H7 (cell line): ENCODE results near the gene CAMKV. TPM values are rescaled to one million over a fixed set of nuclear protein-coding genes. Genes with fewer than 3 reads are reported as not detected.
A peak's percentile ranks its signal among the peaks of the same experiment; 100 is the strongest.

Experiments used
- DNase-seq: peaks from one replicate; pipeline ENCODE4 v3.0.0; 2012
- H3K27me3 ChIP-seq: 2 replicates; pipeline ENCODE4 v1.6.0; 2011; ENCODE audit warnings: mild to moderate bottlenecking, low read length; ENCODE audit not compliant: control insufficient read depth, insufficient read depth
- H3K36me3 ChIP-seq: replicated peaks from 2 replicates; pipeline ENCODE4 v1.5.1; 2011; ENCODE audit warnings: low read length; ENCODE audit not compliant: control insufficient read depth, insufficient read depth
- H3K4me3 ChIP-seq: 2 replicates; pipeline ENCODE4 v1.5.1; 2011; ENCODE audit warnings: low read depth, mild to moderate bottlenecking, control low read depth, low read length, moderate library complexity; ENCODE audit not compliant: insufficient read depth
- total RNA-seq: library from RNA; depleted of rRNA; stranded (reverse); fragments of >200 nt; shearing (Covaris generic); gene quantifications from 2 replicates; pipeline ENCODE4 v1.2.3, GENCODE V29; 2014

The CAMKV gene
- total RNA-seq, 1 experiment from 2014 or later = 38.6 TPM

GRCh38 chr3:49877716-49878115 is 8.0 kb upstream of the CAMKV start:
- DNase-seq = no peak
- H3K4me3 ChIP-seq = no peak overlapping the region
- H3K27me3 ChIP-seq = no peaks in the 10 kb centered on the region
- no peaks in the 10 kb centered on the region for H3K36me3 ChIP-seq

- no peak overlapping the region for H3K4me3 ChIP-seq
- DNase-seq = no peak
Observed at GRCh38 chr3:49876567-49876966, 6.9 kb upstream of the CAMKV start.

GRCh38 chr3:49873623-49874022 is 3.9 kb upstream of the CAMKV start:
- Histone ChIP-seq H3K27me3 (peaks cover 5% of the 10 kb centered on the region), H3K36me3 (no peaks in the 10 kb centered on the region), H3K4me3 (no peak overlapping the region)
- no peak for DNase-seq

More at GRCh38 chr3:49876567-49876966, 6.9 kb upstream of the CAMKV start:
- H3K27me3 ChIP-seq = peaks cover 1% of the 10 kb centered on the region; the same call in 1 of the 2 replicates
- no peaks in the 10 kb centered on the region for H3K36me3 ChIP-seq

GRCh38 chr3:49872801-49873281 is 3.1 kb upstream of the CAMKV start:
- Histone ChIP-seq H3K27me3 (peaks cover 7% of the 10 kb centered on the region), H3K36me3 (no peaks in the 10 kb centered on the region), H3K4me3 (no peak overlapping the region)
- no peak for DNase-seq

GRCh38 chr3:49871531-49872153 is 1.9 kb upstream of the CAMKV start:
- Histone ChIP-seq H3K27me3 (peaks cover 7% of the 10 kb centered on the region), H3K4me3 (no peak overlapping the region), H3K36me3 (no peaks in the 10 kb centered on the region)
- DNase-seq = no peak

- Histone ChIP-seq H3K4me3 (peak overlapping the region; percentile 75), H3K27me3 (peaks cover 7% of the 10 kb centered on the region), H3K36me3 (no peaks in the 10 kb centered on the region)
- peak; percentile 95 for DNase-seq
Observed at GRCh38 chr3:49868862-49869466, 742 bp downstream of the CAMKV start.

- H3K4me3 ChIP-seq = no peak overlapping the region
Observed at GRCh38 chr3:49867871-49868321, 1.8 kb downstream of the CAMKV start.

GRCh38 chr3:49867400-49867799 is 2.3 kb downstream of the CAMKV start:
- H3K27me3 ChIP-seq = peaks cover 7% of the 10 kb centered on the region

More at GRCh38 chr3:49867871-49868321, 1.8 kb downstream of the CAMKV start:
- Histone ChIP-seq H3K27me3 (peaks cover 7% of the 10 kb centered on the region), H3K36me3 (no peaks in the 10 kb centered on the region)
- DNase-seq = peak; percentile 89

GRCh38 chr3:49865198-49865784 is 4.4 kb downstream of the CAMKV start:
- H3K27me3 ChIP-seq = peaks cover 2% of the 10 kb centered on the region

More at GRCh38 chr3:49867400-49867799, 2.3 kb downstream of the CAMKV start:
- no peaks in the 10 kb centered on the region for H3K36me3 ChIP-seq
- no peak overlapping the region for H3K4me3 ChIP-seq
- no peak for DNase-seq

GRCh38 chr3:49864505-49864904 is 5.2 kb downstream of the CAMKV start:
- no peak overlapping the region for H3K4me3 ChIP-seq
- 0 out of 2 replicates have a peak, but pooled peaks cover 2% of the 10 kb centered on the region for H3K27me3 ChIP-seq
- no peak for DNase-seq
- H3K36me3 ChIP-seq = peaks cover 7% of the 10 kb centered on the region

More at GRCh38 chr3:49865198-49865784, 4.4 kb downstream of the CAMKV start:
- no peak for DNase-seq
- Histone ChIP-seq H3K4me3 (no peak overlapping the region), H3K36me3 (peaks cover 4% of the 10 kb centered on the region)

GRCh38 chr3:49859576-49860305 is 10.0 kb downstream of the CAMKV start:
- Histone ChIP-seq H3K36me3 (peaks cover 7% of the 10 kb centered on the region), H3K27me3 (no peaks in the 10 kb centered on the region), H3K4me3 (no peak overlapping the region)
- peak; percentile 23 for DNase-seq

- Histone ChIP-seq H3K4me3 (peak within 1 kb of the TSS; percentile 80), H3K27me3 (no peaks in the 10 kb centered on the region), H3K36me3 (peaks cover 7% of the 10 kb centered on the region)
- peak; percentile 100 for DNase-seq
Observed at GRCh38 chr3:49856181-49857005, 13.3 kb downstream of the CAMKV start, which contains the start of gene TRAIP. Gene TRAIP (minus strand): TSS chr3:49856564. CDS start chr3:49856453, 111 bp downstream.

- peaks cover 6% of the 10 kb centered on the region for H3K36me3 ChIP-seq
- peak; percentile 36 for DNase-seq
- peak overlapping the region; percentile 80 for H3K4me3 ChIP-seq
- H3K27me3 ChIP-seq = no peaks in the 10 kb centered on the region
Observed at GRCh38 chr3:49855662-49856061, 14.0 kb downstream of the CAMKV start.
